ENCODE measurements around the gene CENPM.

Gene CENPM

GRCh38 chr22:41970601-41971000 lies 23.6 kb upstream of the CENPM start:
- no peaks in the 10 kb centered on the region for H3K9me3 ChIP-seq (ENCODE audit: insufficient read depth, low read depth, low read length)
- H3K27me3 ChIP-seq (ENCODE audit: insufficient read depth, low read length, poor library complexity, severe bottlenecking), result peaks cover 3% of the 10 kb centered on the region
- no peak overlapping the region for H3K4me2 ChIP-seq (ENCODE audit: low read depth, low read length, poor library complexity, severe bottlenecking)
- no peaks in the 10 kb centered on the region for H3K79me2 ChIP-seq (ENCODE audit: insufficient read depth, low read length)
- no peaks in the 10 kb centered on the region for H3F3A ChIP-seq (ENCODE audit: low read depth)
- no peak overlapping the region for H3K4me3 ChIP-seq (ENCODE audit: low read length, poor library complexity, severe bottlenecking)
- no peaks in the 10 kb centered on the region for H3K9me2 ChIP-seq (replicated peaks; ENCODE audit: low read depth, low read length)
- TF ChIP-seq EZH2phosphoT487 (IDR thresholded peaks at IDR 0.05; ENCODE audit: borderline replicate concordance) (no peak), CTCF (conservative IDR thresholded peaks at IDR 0.05; ENCODE audit: low read length) (no peak)
- H3K9ac ChIP-seq (ENCODE audit: low read depth, low read length, poor library complexity, severe bottlenecking), result no peak overlapping the region
- no peaks in the 10 kb centered on the region for H4K20me1 ChIP-seq (ENCODE audit: insufficient read depth, low read length, poor library complexity, severe bottlenecking)
- H2AFZ ChIP-seq (ENCODE audit: low read length), result no peak overlapping the region
- H3K36me3 ChIP-seq (ENCODE audit: insufficient read depth, low read length), result no peaks in the 10 kb centered on the region
- H3K4me1 ChIP-seq (ENCODE audit: insufficient read depth, low read length, poor library complexity, severe bottlenecking), result peaks cover 3% of the 10 kb centered on the region

- no peaks in the 10 kb centered on the region for H3F3A ChIP-seq (ENCODE audit: low read depth)
- TF ChIP-seq EZH2phosphoT487 (IDR thresholded peaks at IDR 0.05; ENCODE audit: borderline replicate concordance) (no peak), CTCF (conservative IDR thresholded peaks at IDR 0.05; ENCODE audit: low read length) (no peak)
Observed at GRCh38 chr22:41969110-41969646, 22.2 kb upstream of the CENPM start, which contains the start of gene SEPTIN3. SEPTIN3 (plus strand) TSS chr22:41969443; CDS start chr22:41971493, 2,050 bp downstream.

GRCh38 chr22:41968601-41969000 lies 21.6 kb upstream of the CENPM start:
- peaks cover 3% of the 10 kb centered on the region for H3K4me1 ChIP-seq (ENCODE audit: insufficient read depth, low read length, poor library complexity, severe bottlenecking)
- no peaks in the 10 kb centered on the region for H3K36me3 ChIP-seq (ENCODE audit: insufficient read depth, low read length)
- H2AFZ ChIP-seq (ENCODE audit: low read length), result no peak overlapping the region
- no peaks in the 10 kb centered on the region for H3K9me3 ChIP-seq (ENCODE audit: insufficient read depth, low read depth, low read length)
- no peaks in the 10 kb centered on the region for H3K27me3 ChIP-seq (ENCODE audit: insufficient read depth, low read length, poor library complexity, severe bottlenecking)
- H3K4me2 ChIP-seq (ENCODE audit: low read depth, low read length, poor library complexity, severe bottlenecking), result no peak overlapping the region
- no peaks in the 10 kb centered on the region for H3K9me2 ChIP-seq (replicated peaks; ENCODE audit: low read depth, low read length)
- H3K79me2 ChIP-seq (ENCODE audit: insufficient read depth, low read length), result no peaks in the 10 kb centered on the region
- no peak overlapping the region for H3K9ac ChIP-seq (ENCODE audit: low read depth, low read length, poor library complexity, severe bottlenecking)
- H3F3A ChIP-seq (ENCODE audit: low read depth), result no peaks in the 10 kb centered on the region
- TF ChIP-seq CTCF (conservative IDR thresholded peaks at IDR 0.05; ENCODE audit: low read length) (no peak), EZH2phosphoT487 (IDR thresholded peaks at IDR 0.05; ENCODE audit: borderline replicate concordance) (no peak)
- no peak overlapping the region for H3K4me3 ChIP-seq (ENCODE audit: low read length, poor library complexity, severe bottlenecking)
- H4K20me1 ChIP-seq (ENCODE audit: insufficient read depth, low read length, poor library complexity, severe bottlenecking), result no peaks in the 10 kb centered on the region

More at GRCh38 chr22:41969110-41969646, 22.2 kb upstream of the CENPM start, which contains the start of gene SEPTIN3:
- Histone ChIP-seq H3K9me3 (ENCODE audit: insufficient read depth, low read depth, low read length) (no peaks in the 10 kb centered on the region), H4K20me1 (ENCODE audit: insufficient read depth, low read length, poor library complexity, severe bottlenecking) (no peaks in the 10 kb centered on the region), H3K9ac (ENCODE audit: low read depth, low read length, poor library complexity, severe bottlenecking) (no peak within 1 kb of the TSS), H3K36me3 (ENCODE audit: insufficient read depth, low read length) (no peaks in the 10 kb centered on the region), H3K79me2 (ENCODE audit: insufficient read depth, low read length) (no peaks in the 10 kb centered on the region), H3K4me1 (ENCODE audit: insufficient read depth, low read length, poor library complexity, severe bottlenecking) (peaks cover 3% of the 10 kb centered on the region), H3K4me3 (ENCODE audit: low read length, poor library complexity, severe bottlenecking) (no peak within 1 kb of the TSS), H3K9me2 (replicated peaks; ENCODE audit: low read depth, low read length) (no peaks in the 10 kb centered on the region), H2AFZ (ENCODE audit: low read length) (no peak within 1 kb of the TSS), H3K27me3 (ENCODE audit: insufficient read depth, low read length, poor library complexity, severe bottlenecking) (no peaks in the 10 kb centered on the region), H3K4me2 (ENCODE audit: low read depth, low read length, poor library complexity, severe bottlenecking) (no peak within 1 kb of the TSS)
